Measurements from ENCODE around the gene TSC1. TPM values are rescaled to one million over a fixed set of nuclear protein-coding genes. Genes with fewer than 3 reads are reported as not detected.

TSC1 gene
- total RNA-seq, 1 experiment from 2014 or later, result 53.5 TPM

- POLR2A ChIA-PET, result no interaction called here
These were observed 88.5 kb downstream of the TSC1 start for GRCh38 chr9:132855904-132856303.

GRCh38 chr9:132854832-132855231, 89.6 kb downstream of the TSC1 start:
- CTCF ChIA-PET, result interaction anchor here (0.7 kb wide), 1 partner anchor 290 kb away, joined by 4 read pairs; no protein-coding TSS in a partner anchor

More at GRCh38 chr9:132855904-132856303, 88.5 kb downstream of the TSC1 start:
- Mint-ChIP-seq H3K4me3 (ENCODE audit: unreplicated experiment) (no peak overlapping the region), H3K36me3 (ENCODE audit: insufficient read depth, unreplicated experiment) (no peaks in the 10 kb centered on the region), H3K4me1 (ENCODE audit: low read depth, unreplicated experiment) (no peaks in the 10 kb centered on the region), H3K27ac (ENCODE audit: unreplicated experiment) (no peak overlapping the region), H3K27me3 (ENCODE audit: insufficient read depth, unreplicated experiment) (peaks cover 10% of the 10 kb centered on the region), H3K9me3 (ENCODE audit: unreplicated experiment) (no peaks in the 10 kb centered on the region)
- no peak for TF ChIP-seq CTCF (IDR thresholded peaks at IDR 0.05; ENCODE audit: insufficient read depth in 1 of 2, low read depth in 1 of 2, low read length in 1 of 2, severe bottlenecking in 1 of 2, unreplicated experiment in 1 of 2)
- intact Hi-C loops (cut with micrococcal nuclease; ENCODE audit: unreplicated experiment), result no loop called here
- Histone ChIP-seq H3K4me1 (no peaks in the 10 kb centered on the region), H3K36me3 (ENCODE audit: control insufficient read depth, insufficient read depth, low read length) (no peaks in the 10 kb centered on the region), H3K9me3 (no peaks in the 10 kb centered on the region), H3K4me3 (ENCODE audit: low read depth, low read length) (no peak overlapping the region), H3K27me3 (replicated peaks; ENCODE audit: control insufficient read depth, insufficient read depth, low read length) (no peaks in the 10 kb centered on the region; the same call in 1 of the 2 replicates)
- CTCF ChIA-PET, result no interaction called here
- no peak for DNase-seq
- BruUV-seq (replicated peaks), result no TSS peak

GRCh38 chr9:132853482-132853881, 90.9 kb downstream of the TSC1 start:
- Histone ChIP-seq H3K4me1 (no peaks in the 10 kb centered on the region), H3K9me3 (no peaks in the 10 kb centered on the region), H3K27me3 (replicated peaks; ENCODE audit: control insufficient read depth, insufficient read depth, low read length) (no peaks in the 10 kb centered on the region; the same call in 1 of the 2 replicates), H3K36me3 (ENCODE audit: control insufficient read depth, insufficient read depth, low read length) (no peaks in the 10 kb centered on the region), H3K4me3 (ENCODE audit: low read depth, low read length) (no peak overlapping the region)
- no peaks in the 10 kb centered on the region for H3K4me1 Mint-ChIP-seq (ENCODE audit: low read depth, unreplicated experiment)
- H3K36me3 Mint-ChIP-seq (ENCODE audit: insufficient read depth, unreplicated experiment), result no peaks in the 10 kb centered on the region
- peaks cover 9% of the 10 kb centered on the region for H3K27me3 Mint-ChIP-seq (ENCODE audit: insufficient read depth, unreplicated experiment)
- DNase-seq, result no peak
- H3K9me3 Mint-ChIP-seq (ENCODE audit: unreplicated experiment), result no peaks in the 10 kb centered on the region
- ChIA-PET CTCF (no interaction called here), POLR2A (no interaction called here)
- intact Hi-C loops (cut with micrococcal nuclease; ENCODE audit: unreplicated experiment), result no loop called here
- no peak overlapping the region for H3K27ac Mint-ChIP-seq (ENCODE audit: unreplicated experiment)
- BruUV-seq (replicated peaks), result no TSS peak
- H3K4me3 Mint-ChIP-seq (ENCODE audit: unreplicated experiment), result no peak overlapping the region
- TF ChIP-seq CTCF (IDR thresholded peaks at IDR 0.05; ENCODE audit: insufficient read depth in 1 of 2, low read depth in 1 of 2, low read length in 1 of 2, severe bottlenecking in 1 of 2, unreplicated experiment in 1 of 2), result no peak

More at GRCh38 chr9:132854832-132855231, 89.6 kb downstream of the TSC1 start:
- Histone ChIP-seq H3K4me1 (no peaks in the 10 kb centered on the region), H3K27me3 (replicated peaks; ENCODE audit: control insufficient read depth, insufficient read depth, low read length) (no peaks in the 10 kb centered on the region; the same call in 1 of the 2 replicates), H3K9me3 (no peaks in the 10 kb centered on the region), H3K4me3 (ENCODE audit: low read depth, low read length) (no peak overlapping the region), H3K36me3 (ENCODE audit: control insufficient read depth, insufficient read depth, low read length) (no peaks in the 10 kb centered on the region)
- H3K9me3 Mint-ChIP-seq (ENCODE audit: unreplicated experiment), result no peaks in the 10 kb centered on the region
- intact Hi-C loops (cut with micrococcal nuclease; ENCODE audit: unreplicated experiment), result no loop called here
- POLR2A ChIA-PET, result no interaction called here
- no TSS peak for BruUV-seq (replicated peaks)
- DNase-seq, result no peak
- no peak overlapping the region for H3K4me3 Mint-ChIP-seq (ENCODE audit: unreplicated experiment)
- H3K27ac Mint-ChIP-seq (ENCODE audit: unreplicated experiment), result no peak overlapping the region
- H3K36me3 Mint-ChIP-seq (ENCODE audit: insufficient read depth, unreplicated experiment), result no peaks in the 10 kb centered on the region
- no peak for TF ChIP-seq CTCF (IDR thresholded peaks at IDR 0.05; ENCODE audit: insufficient read depth in 1 of 2, low read depth in 1 of 2, low read length in 1 of 2, severe bottlenecking in 1 of 2, unreplicated experiment in 1 of 2)
- H3K27me3 Mint-ChIP-seq (ENCODE audit: insufficient read depth, unreplicated experiment), result peaks cover 10% of the 10 kb centered on the region
- H3K4me1 Mint-ChIP-seq (ENCODE audit: low read depth, unreplicated experiment), result no peaks in the 10 kb centered on the region

Data from Caco-2 (cell line).